Natural killer cell (primary cell): ENCODE measurements around the gene ANO8. TPM values are rescaled to one million over a fixed set of nuclear protein-coding genes. Genes with fewer than 3 reads are reported as not detected.

Experiments used
- ATAC-seq, 3 donors: fragments of 150-1000 bp in 2 of 3; fragments of 200-7000 bp in 1 of 3; cut with Tn5 transposase; 1 replicate in 1 of 3; 2 replicates in 2 of 3; pipeline ENCODE4 v1.10.0; 2021; ENCODE audit warnings: mild to moderate bottlenecking in 2 of 3, moderate library complexity in 2 of 3
- DNase-seq, 2 donors: peaks; one replicate each; pipeline versions ENCODE4 v3.0.0 to v3.0.0-alpha.2; 2013 to 2021; ENCODE audit warnings: mixed read lengths in 1 of 2
- H3K27ac ChIP-seq: one replicate; pipeline ENCODE4 v1.5.1; 2013; ENCODE audit warnings: mild to moderate bottlenecking, low read length
- H3K27me3 ChIP-seq: one replicate; pipeline ENCODE4 v1.6.1; 2013; ENCODE audit warnings: low read length; ENCODE audit not compliant: control insufficient read depth, insufficient read depth
- H3K36me3 ChIP-seq: one replicate; pipeline ENCODE4 v1.6.1; 2013; ENCODE audit warnings: low read length; ENCODE audit not compliant: control insufficient read depth, insufficient read depth
- H3K4me1 ChIP-seq: one replicate; pipeline ENCODE4 v1.6.1; 2013; ENCODE audit warnings: low read length; ENCODE audit not compliant: control insufficient read depth, insufficient read depth
- H3K4me3 ChIP-seq: one replicate; pipeline ENCODE4 v1.5.1; 2013; ENCODE audit warnings: low read length
- H3K9me3 ChIP-seq: one replicate; pipeline ENCODE4 v1.6.1; 2013; ENCODE audit warnings: low read length; ENCODE audit not compliant: control insufficient read depth, insufficient read depth
- H3K27ac Mint-ChIP-seq, 2 donors: one replicate each; pipeline ENCODE4 v1.8.0; 2022; ENCODE audit warnings: mild to moderate bottlenecking in 2 of 2, mixed read lengths in 2 of 2, moderate library complexity in 1 of 2
- H3K27me3 Mint-ChIP-seq, 2 donors: one replicate each; pipeline ENCODE4 v1.8.0; 2022; ENCODE audit warnings: low read depth in 2 of 2, mixed read lengths in 2 of 2
- H3K36me3 Mint-ChIP-seq: one replicate; pipeline ENCODE4 v1.8.0; 2022; ENCODE audit warnings: mixed read lengths
- H3K4me1 Mint-ChIP-seq, 2 donors: one replicate each; pipeline ENCODE4 v1.8.0; 2022; ENCODE audit warnings: mixed read lengths in 2 of 2
- H3K4me3 Mint-ChIP-seq: one replicate; pipeline ENCODE4 v1.8.0; 2022; ENCODE audit warnings: mild to moderate bottlenecking, moderate library complexity, mixed read lengths
- H3K9me3 Mint-ChIP-seq, 2 donors: one replicate each; pipeline ENCODE4 v1.8.0; 2022; ENCODE audit warnings: mixed read lengths in 2 of 2
- WGBS: methylation state at CpG from one replicate; pipeline ENCODE4 v1.1.7; 2013; ENCODE audit warnings: missing lambda C conversion rate; ENCODE audit not compliant: insufficient coverage; 5-methylcytosine and 5-hydroxymethylcytosine counted together
- intact Hi-C: fragments of 100-400 bp; cut with micrococcal nuclease; formaldehyde crosslinking; loops from one replicate; pipeline ENCODE4 v1.14.2; 2022
- total RNA-seq, 4 donors: library from RNA; stranded (reverse); fragments of 120-200 nt in 1 of 4; gene quantifications; one replicate each; pipeline versions ENCODE4 v1.2.3 to v1.2.4, GENCODE V29; 2013 to 2022
- TF ChIP-seq, protein P1 (sequence below): fragments of 200-600 bp; IDR thresholded peaks from one replicate; pipeline ENCODE4 v1.8.0; 2022; ENCODE audit warnings: antibody characterized with exemption

Gene ANO8
- total RNA-seq, 3 donors from 2014 or later (not counting 1 experiment from before 2014, with no cell fraction given) = 18.5 to 24.7 (median 19.1) TPM

DNA sequence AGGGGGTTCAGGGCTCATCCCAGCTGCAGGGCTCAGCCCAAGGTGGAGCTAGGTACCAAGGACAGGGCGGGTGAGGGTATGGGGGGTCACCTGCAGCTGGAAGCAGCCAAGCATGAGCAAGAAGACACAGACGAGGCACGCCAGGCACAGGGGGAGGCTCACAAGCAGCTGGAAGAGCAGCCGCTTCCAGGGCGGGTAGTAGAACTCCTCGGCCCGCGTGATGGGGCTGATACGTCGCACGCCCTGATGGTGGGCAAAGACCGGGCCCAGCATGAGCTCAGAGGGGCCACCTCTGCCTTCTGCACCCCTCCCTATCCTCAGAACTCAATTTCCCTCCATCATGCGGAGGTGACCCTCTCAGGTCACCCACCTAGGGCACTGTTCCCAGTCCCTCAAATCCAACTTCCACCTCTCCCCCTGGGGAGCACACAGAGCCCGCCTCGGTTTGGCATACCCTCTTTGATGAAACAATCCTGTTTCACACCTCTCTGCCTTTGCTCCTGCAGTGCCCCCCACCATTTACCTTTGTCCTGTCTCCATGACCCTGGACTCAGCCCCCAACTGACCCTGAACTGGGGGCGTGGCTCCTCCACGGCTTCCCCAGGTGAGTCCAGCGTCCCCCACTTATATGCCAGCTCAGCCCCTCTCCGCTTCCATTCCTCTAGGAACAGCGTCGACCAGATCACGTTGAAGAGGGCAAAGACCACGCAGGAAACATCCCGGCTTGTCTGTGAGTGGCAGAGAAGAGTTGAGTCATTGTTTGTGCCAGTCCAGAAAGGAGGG is 4.2 kb downstream of the ANO8 start:
- no peak overlapping the region for H3K27ac ChIP-seq
- H3K9me3 ChIP-seq = no peaks in the 10 kb centered on the region
- H3K27ac Mint-ChIP-seq = no peak overlapping the region
- no peaks in the 10 kb centered on the region for H3K27me3 Mint-ChIP-seq
- no peaks in the 10 kb centered on the region for H3K36me3 Mint-ChIP-seq
- H3K4me1 Mint-ChIP-seq = peaks cover 10 to 36% of the 10 kb centered on the region in 2 donors
- ATAC-seq (no peak), DNase-seq (no peak)
- 92% methylated on average over 24 of the region's 24 CpGs for WGBS
- no peak overlapping the region for H3K4me3 ChIP-seq
- intact Hi-C loops = loop anchor here (10.0 kb wide), 1 partner anchor 74 kb away; the partner anchor contains the start of gene BST2
- peaks cover 38% of the 10 kb centered on the region for H3K4me1 ChIP-seq
- TF ChIP-seq, protein P1, sequence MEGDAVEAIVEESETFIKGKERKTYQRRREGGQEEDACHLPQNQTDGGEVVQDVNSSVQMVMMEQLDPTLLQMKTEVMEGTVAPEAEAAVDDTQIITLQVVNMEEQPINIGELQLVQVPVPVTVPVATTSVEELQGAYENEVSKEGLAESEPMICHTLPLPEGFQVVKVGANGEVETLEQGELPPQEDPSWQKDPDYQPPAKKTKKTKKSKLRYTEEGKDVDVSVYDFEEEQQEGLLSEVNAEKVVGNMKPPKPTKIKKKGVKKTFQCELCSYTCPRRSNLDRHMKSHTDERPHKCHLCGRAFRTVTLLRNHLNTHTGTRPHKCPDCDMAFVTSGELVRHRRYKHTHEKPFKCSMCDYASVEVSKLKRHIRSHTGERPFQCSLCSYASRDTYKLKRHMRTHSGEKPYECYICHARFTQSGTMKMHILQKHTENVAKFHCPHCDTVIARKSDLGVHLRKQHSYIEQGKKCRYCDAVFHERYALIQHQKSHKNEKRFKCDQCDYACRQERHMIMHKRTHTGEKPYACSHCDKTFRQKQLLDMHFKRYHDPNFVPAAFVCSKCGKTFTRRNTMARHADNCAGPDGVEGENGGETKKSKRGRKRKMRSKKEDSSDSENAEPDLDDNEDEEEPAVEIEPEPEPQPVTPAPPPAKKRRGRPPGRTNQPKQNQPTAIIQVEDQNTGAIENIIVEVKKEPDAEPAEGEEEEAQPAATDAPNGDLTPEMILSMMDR = no peak
- H3K27me3 ChIP-seq = no peaks in the 10 kb centered on the region
- no peaks in the 10 kb centered on the region for H3K36me3 ChIP-seq
- H3K4me3 Mint-ChIP-seq = peak overlapping the region; percentile 68
- H3K9me3 Mint-ChIP-seq = no peaks in the 10 kb centered on the region

DNA sequence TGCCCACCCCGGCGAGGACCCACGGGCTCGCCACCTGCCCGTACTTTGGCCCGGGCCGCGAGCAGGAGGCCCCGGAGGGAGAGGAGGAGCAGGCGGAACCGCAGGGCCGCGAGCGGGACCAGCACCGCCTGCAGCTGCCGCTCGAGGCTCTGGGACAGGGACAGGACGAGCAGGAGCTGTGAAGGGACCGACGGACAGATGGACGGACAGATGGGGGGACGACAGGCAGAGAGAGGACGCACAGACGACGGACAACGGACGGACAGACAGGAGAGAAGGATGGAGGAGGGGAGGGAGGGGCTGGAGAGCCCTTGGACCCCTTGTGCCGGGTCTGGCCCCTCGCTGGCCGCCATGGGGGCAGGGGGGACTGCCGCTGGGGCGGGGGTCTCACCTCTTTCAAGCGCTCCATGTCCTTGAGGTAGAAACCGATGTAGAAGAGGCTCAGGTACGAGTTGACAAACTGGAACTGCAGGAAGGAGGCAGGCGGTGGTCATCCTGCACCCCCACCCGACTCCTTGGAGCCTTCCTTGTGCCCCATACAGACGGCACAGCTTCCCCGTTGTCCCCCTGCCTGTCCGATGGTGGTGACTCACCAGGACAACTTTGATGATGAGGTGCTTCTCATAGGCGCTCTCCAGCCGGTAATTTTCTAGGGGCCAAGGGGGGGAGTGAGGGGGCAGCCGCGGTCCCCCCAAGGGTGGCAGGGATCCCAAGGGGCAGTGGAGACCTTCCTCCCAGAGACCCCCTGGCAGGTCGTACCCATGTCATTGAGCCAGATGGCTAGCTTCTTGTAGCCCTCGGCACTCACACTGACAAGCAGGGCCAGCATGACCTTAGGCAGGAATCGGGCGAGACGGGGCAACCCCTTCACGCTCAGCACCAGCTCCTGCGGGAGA is 5.0 kb downstream of the ANO8 start:
- TF ChIP-seq, protein P1 = no peak
- peak overlapping the region; percentile 57 for H3K4me3 Mint-ChIP-seq
- no peak overlapping the region for H3K27ac ChIP-seq
- intact Hi-C loops = loop anchor here (10.0 kb wide), 1 partner anchor 75 kb away; the partner anchor contains the start of gene BST2
- H3K27me3 Mint-ChIP-seq = no peaks in the 10 kb centered on the region
- H3K36me3 ChIP-seq = no peaks in the 10 kb centered on the region
- no peaks in the 10 kb centered on the region for H3K27me3 ChIP-seq
- no peak for DNase-seq
- ATAC-seq = no peak
- H3K9me3 Mint-ChIP-seq = no peaks in the 10 kb centered on the region
- H3K4me3 ChIP-seq = no peak overlapping the region
- no peaks in the 10 kb centered on the region for H3K9me3 ChIP-seq
- H3K4me1 Mint-ChIP-seq = peaks cover 10 to 30% of the 10 kb centered on the region in 2 donors
- H3K36me3 Mint-ChIP-seq = no peaks in the 10 kb centered on the region
- 65% methylated on average over 51 of the region's 51 CpGs for WGBS
- H3K4me1 ChIP-seq = peaks cover 30% of the 10 kb centered on the region
- no peak overlapping the region for H3K27ac Mint-ChIP-seq

GRCh38 chr19:17328517-17329365 is 5.9 kb downstream of the ANO8 start:
- no peaks in the 10 kb centered on the region for H3K27me3 Mint-ChIP-seq
- TF ChIP-seq, protein P1 = no peak
- 4% methylated on average over 85 of the region's 94 CpGs for WGBS
- no peaks in the 10 kb centered on the region for H3K27me3 ChIP-seq
- DNase-seq (peak in 1 of 2 donors; percentile 58), ATAC-seq (peak; percentile 32 to 42 (median 39))
- H3K9me3 Mint-ChIP-seq = no peaks in the 10 kb centered on the region
- H3K4me3 Mint-ChIP-seq = peak overlapping the region; percentile 81
- no peaks in the 10 kb centered on the region for H3K36me3 Mint-ChIP-seq
- H3K4me1 ChIP-seq = peaks cover 26% of the 10 kb centered on the region
- peak overlapping the region; percentile 49 for H3K4me3 ChIP-seq
- H3K27ac ChIP-seq = no peak overlapping the region
- no peaks in the 10 kb centered on the region for H3K9me3 ChIP-seq
- no peaks in the 10 kb centered on the region for H3K36me3 ChIP-seq
- H3K4me1 Mint-ChIP-seq = peaks cover 6 to 24% of the 10 kb centered on the region in 2 donors
- peak overlapping the region in 1 of 2 donors; percentile 24 for H3K27ac Mint-ChIP-seq
- intact Hi-C loops = no loop called here
